Activated CD4-positive, alpha-beta T cell treated with anti-CD3 and anti-CD28 coated beads, Interleukin-2, amount 10 ng/mL, durations not matched to agents 24 days and 14 days (primary cell): Measurements from ENCODE around the gene MACROD2. TPM values are rescaled to one million over a fixed set of nuclear protein-coding genes. Genes with fewer than 3 reads are reported as not detected.

Source experiments
- DNase-seq: peaks from one replicate; pipeline ENCODE4 v3.0.0; 2022
- H3K27ac Mint-ChIP-seq: one replicate; pipeline ENCODE4 v1.8.0; 2022; ENCODE audit warnings: mild to moderate bottlenecking, mixed read lengths
- H3K27me3 Mint-ChIP-seq: one replicate; pipeline ENCODE4 v1.8.0; 2022; ENCODE audit warnings: mixed read lengths
- H3K36me3 Mint-ChIP-seq: one replicate; pipeline ENCODE4 v1.8.0; 2022; ENCODE audit warnings: low read depth, mild to moderate bottlenecking, mixed read lengths
- H3K4me1 Mint-ChIP-seq: one replicate; pipeline ENCODE4 v1.8.0; 2021; ENCODE audit warnings: mixed read lengths
- H3K4me3 Mint-ChIP-seq: one replicate; pipeline ENCODE4 v1.8.0; 2022; ENCODE audit warnings: mild to moderate bottlenecking, moderate library complexity, mixed read lengths
- H3K9me3 Mint-ChIP-seq: one replicate; pipeline ENCODE4 v1.8.0; 2021; ENCODE audit warnings: mixed read lengths
- intact Hi-C: fragments of 100-400 bp; cut with micrococcal nuclease; formaldehyde crosslinking; loops from one replicate; pipeline ENCODE4 v1.15.1; 2023
- total RNA-seq: library from RNA; stranded (reverse); gene quantifications from 2 replicates; pipeline ENCODE4 v1.2.3, GENCODE V29; 2022

Gene MACROD2
- total RNA-seq, 1 donor from 2014 or later, result not detected

DNA sequence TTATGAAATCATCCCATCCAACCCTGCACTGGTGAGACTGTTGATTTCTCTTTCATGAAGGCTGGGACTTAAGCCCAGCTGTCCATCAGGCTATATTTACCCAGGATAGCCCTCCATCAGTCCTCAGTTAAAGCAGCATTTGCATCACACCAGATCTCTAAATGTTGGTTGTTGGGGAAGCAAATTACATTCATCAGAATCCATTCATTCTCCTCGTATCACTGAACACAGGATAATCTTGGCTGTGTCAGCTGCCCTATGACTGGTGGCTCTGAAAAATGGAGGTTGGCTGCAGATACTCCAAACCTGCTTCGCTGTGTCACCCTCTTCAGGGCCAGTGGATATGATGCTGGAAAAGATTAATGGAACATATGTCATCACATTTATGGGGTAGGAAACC is 1859.6 kb downstream of the MACROD2 start:
- Mint-ChIP-seq H3K27me3 (no peaks in the 10 kb centered on the region), H3K36me3 (no peaks in the 10 kb centered on the region), H3K4me1 (no peaks in the 10 kb centered on the region), H3K9me3 (no peaks in the 10 kb centered on the region), H3K4me3 (no peak overlapping the region), H3K27ac (no peak overlapping the region)
- no peak for DNase-seq
- intact Hi-C loops, result no loop called here

GRCh38 chr20:15857173-15857784 is 1862.0 kb downstream of the MACROD2 start:
- Mint-ChIP-seq H3K9me3 (no peaks in the 10 kb centered on the region), H3K36me3 (no peaks in the 10 kb centered on the region), H3K27me3 (no peaks in the 10 kb centered on the region), H3K4me3 (no peak overlapping the region), H3K4me1 (no peaks in the 10 kb centered on the region), H3K27ac (no peak overlapping the region)
- intact Hi-C loops, result no loop called here
- DNase-seq, result no peak

GRCh38 chr20:15859061-15859460 is 1863.7 kb downstream of the MACROD2 start:
- H3K4me1 Mint-ChIP-seq, result no peaks in the 10 kb centered on the region
- DNase-seq, result peak; percentile 3
- H3K36me3 Mint-ChIP-seq, result no peaks in the 10 kb centered on the region
- intact Hi-C loops, result no loop called here
- H3K27me3 Mint-ChIP-seq, result no peaks in the 10 kb centered on the region
- no peak overlapping the region for H3K27ac Mint-ChIP-seq
- H3K9me3 Mint-ChIP-seq, result no peaks in the 10 kb centered on the region
- no peak overlapping the region for H3K4me3 Mint-ChIP-seq

- DNase-seq, result peak; percentile 11
- no peaks in the 10 kb centered on the region for H3K4me1 Mint-ChIP-seq
- no peaks in the 10 kb centered on the region for H3K36me3 Mint-ChIP-seq
- H3K27ac Mint-ChIP-seq, result no peak overlapping the region
- intact Hi-C loops, result no loop called here
- no peak overlapping the region for H3K4me3 Mint-ChIP-seq
- H3K27me3 Mint-ChIP-seq, result no peaks in the 10 kb centered on the region
- no peaks in the 10 kb centered on the region for H3K9me3 Mint-ChIP-seq
Measured at GRCh38 chr20:15860850-15861249, 1865.5 kb downstream of the MACROD2 start.

DNA sequence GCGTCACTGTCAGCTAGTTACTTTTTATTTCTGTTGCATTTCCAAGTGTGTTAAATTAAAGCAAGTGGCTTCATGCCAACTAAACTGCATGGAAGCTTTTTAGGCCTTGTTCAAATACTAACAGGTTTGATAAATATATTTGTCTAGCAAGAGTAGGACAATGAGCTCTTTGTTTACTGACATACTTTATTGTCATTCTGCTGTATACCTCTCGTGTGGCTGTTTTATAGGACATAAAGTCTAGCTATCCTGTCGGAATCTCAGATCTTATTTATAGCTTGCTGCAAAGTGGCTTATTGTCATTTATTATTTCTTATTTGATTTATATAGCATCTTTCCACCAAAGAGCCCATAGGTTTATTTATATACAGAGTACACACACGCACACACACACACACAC is 1866.9 kb downstream of the MACROD2 start:
- H3K9me3 Mint-ChIP-seq, result no peaks in the 10 kb centered on the region
- no peaks in the 10 kb centered on the region for H3K27me3 Mint-ChIP-seq
- H3K27ac Mint-ChIP-seq, result no peak overlapping the region
- intact Hi-C loops, result no loop called here
- no peak overlapping the region for H3K4me3 Mint-ChIP-seq
- no peaks in the 10 kb centered on the region for H3K36me3 Mint-ChIP-seq
- DNase-seq, result peak; percentile 2
- H3K4me1 Mint-ChIP-seq, result no peaks in the 10 kb centered on the region

DNA sequence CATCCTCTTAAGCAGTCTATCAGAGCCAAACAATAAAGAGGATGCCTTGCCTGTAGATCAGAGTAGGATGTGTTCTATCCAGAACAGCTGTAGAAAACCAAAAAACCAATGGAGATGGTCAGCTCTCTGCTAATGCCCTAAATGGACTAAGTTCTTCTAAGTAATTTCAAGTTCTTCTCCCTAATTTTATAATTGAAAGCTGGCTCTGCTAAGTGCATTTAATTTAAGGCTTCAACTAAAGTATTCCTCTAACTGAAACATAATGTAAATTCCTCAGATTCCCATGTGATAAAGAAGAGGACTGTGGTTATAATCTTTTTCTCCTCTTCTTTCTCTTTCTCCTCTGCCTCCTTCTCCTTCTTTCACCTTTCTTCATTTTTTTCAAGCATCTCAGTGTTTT is 1868.4 kb downstream of the MACROD2 start:
- Mint-ChIP-seq H3K27me3 (no peaks in the 10 kb centered on the region), H3K9me3 (no peaks in the 10 kb centered on the region), H3K36me3 (no peaks in the 10 kb centered on the region), H3K4me3 (no peak overlapping the region), H3K27ac (no peak overlapping the region), H3K4me1 (no peaks in the 10 kb centered on the region)
- intact Hi-C loops, result no loop called here
- DNase-seq, result no peak

- Mint-ChIP-seq H3K27me3 (no peaks in the 10 kb centered on the region), H3K27ac (no peak overlapping the region), H3K36me3 (no peaks in the 10 kb centered on the region), H3K9me3 (no peaks in the 10 kb centered on the region), H3K4me1 (no peaks in the 10 kb centered on the region), H3K4me3 (no peak overlapping the region)
- intact Hi-C loops, result no loop called here
- DNase-seq, result peak; percentile 12
Measured at GRCh38 chr20:15865553-15865952, 1870.2 kb downstream of the MACROD2 start.

- Mint-ChIP-seq H3K27ac (no peak overlapping the region), H3K27me3 (no peaks in the 10 kb centered on the region), H3K9me3 (no peaks in the 10 kb centered on the region), H3K4me3 (no peak overlapping the region), H3K4me1 (no peaks in the 10 kb centered on the region), H3K36me3 (no peaks in the 10 kb centered on the region)
- peak; percentile 17 for DNase-seq
- intact Hi-C loops, result no loop called here
Measured at GRCh38 chr20:15866916-15867730, 1871.8 kb downstream of the MACROD2 start.

DNA sequence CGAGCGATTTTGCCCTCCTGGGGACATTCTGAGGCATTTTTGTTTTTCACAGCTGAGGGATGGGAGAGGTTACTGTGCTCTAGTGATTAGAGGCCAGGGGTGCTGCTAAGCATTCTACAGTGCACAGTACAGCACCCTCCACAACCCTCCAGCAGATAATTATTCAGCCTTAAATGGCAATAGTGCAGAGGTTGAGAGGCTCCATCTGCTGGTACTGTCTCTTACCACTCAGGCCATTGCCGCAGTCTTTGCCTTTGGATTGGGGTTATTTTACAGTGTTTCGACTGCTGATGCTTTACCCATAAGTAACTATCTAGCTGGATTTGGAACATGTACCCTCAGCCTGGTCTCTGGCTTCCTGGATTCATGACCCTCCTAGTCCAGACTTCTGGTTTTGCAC is 1872.6 kb downstream of the MACROD2 start:
- H3K4me1 Mint-ChIP-seq, result no peaks in the 10 kb centered on the region
- no peak for DNase-seq
- no peaks in the 10 kb centered on the region for H3K27me3 Mint-ChIP-seq
- intact Hi-C loops, result no loop called here
- H3K4me3 Mint-ChIP-seq, result no peak overlapping the region
- no peaks in the 10 kb centered on the region for H3K9me3 Mint-ChIP-seq
- no peak overlapping the region for H3K27ac Mint-ChIP-seq
- H3K36me3 Mint-ChIP-seq, result no peaks in the 10 kb centered on the region

GRCh38 chr20:15875446-15875845 is 1880.1 kb downstream of the MACROD2 start:
- intact Hi-C loops, result no loop called here
- peaks cover 3% of the 10 kb centered on the region for H3K9me3 Mint-ChIP-seq
- no peaks in the 10 kb centered on the region for H3K4me1 Mint-ChIP-seq
- no peaks in the 10 kb centered on the region for H3K36me3 Mint-ChIP-seq
- no peak overlapping the region for H3K27ac Mint-ChIP-seq
- DNase-seq, result peak; percentile 24
- no peaks in the 10 kb centered on the region for H3K27me3 Mint-ChIP-seq
- no peak overlapping the region for H3K4me3 Mint-ChIP-seq

- Mint-ChIP-seq H3K36me3 (no peaks in the 10 kb centered on the region), H3K4me3 (no peak overlapping the region), H3K9me3 (peaks cover 10% of the 10 kb centered on the region), H3K27ac (no peak overlapping the region), H3K27me3 (no peaks in the 10 kb centered on the region), H3K4me1 (no peaks in the 10 kb centered on the region)
- DNase-seq, result no peak
- intact Hi-C loops, result no loop called here
Measured at GRCh38 chr20:15882553-15882952, 1887.2 kb downstream of the MACROD2 start.

GRCh38 chr20:15886250-15886649 is 1890.9 kb downstream of the MACROD2 start:
- intact Hi-C loops, result no loop called here
- no peaks in the 10 kb centered on the region for H3K4me1 Mint-ChIP-seq
- no peaks in the 10 kb centered on the region for H3K36me3 Mint-ChIP-seq
- no peak for DNase-seq
- peaks cover 2% of the 10 kb centered on the region for H3K27me3 Mint-ChIP-seq
- H3K4me3 Mint-ChIP-seq, result no peak overlapping the region
- H3K27ac Mint-ChIP-seq, result no peak overlapping the region
- H3K9me3 Mint-ChIP-seq, result peaks cover 10% of the 10 kb centered on the region

DNA sequence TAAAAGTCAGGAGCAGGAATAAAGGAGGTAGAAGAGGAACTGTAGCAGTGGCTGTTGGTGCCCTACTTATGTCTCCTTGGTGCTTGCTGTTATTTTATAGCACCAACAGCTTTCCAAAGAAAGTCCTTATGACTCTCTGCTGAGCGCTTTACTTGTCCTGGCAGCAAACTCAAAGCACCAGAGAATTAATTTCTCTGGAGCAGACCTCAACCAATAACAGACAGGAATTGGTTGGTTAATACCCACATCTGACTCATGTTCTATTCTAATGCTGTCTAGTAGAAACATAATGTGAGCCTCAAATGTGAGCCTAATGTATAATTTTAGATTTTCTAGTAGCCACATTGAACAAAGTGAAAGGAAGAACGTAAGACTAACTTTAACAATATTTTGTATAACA is 1892.1 kb downstream of the MACROD2 start:
- Mint-ChIP-seq H3K4me1 (no peaks in the 10 kb centered on the region), H3K36me3 (no peaks in the 10 kb centered on the region), H3K27me3 (peaks cover 2% of the 10 kb centered on the region), H3K27ac (no peak overlapping the region), H3K9me3 (peaks cover 10% of the 10 kb centered on the region), H3K4me3 (no peak overlapping the region)
- intact Hi-C loops, result no loop called here
- no peak for DNase-seq

- no peak overlapping the region for H3K27ac Mint-ChIP-seq
- no peaks in the 10 kb centered on the region for H3K4me1 Mint-ChIP-seq
- peaks cover 8% of the 10 kb centered on the region for H3K9me3 Mint-ChIP-seq
Measured at GRCh38 chr20:15889061-15889460, 1893.7 kb downstream of the MACROD2 start.

More at GRCh38 chr20:15889061-15889460, 1893.7 kb downstream of the MACROD2 start:
- no peak overlapping the region for H3K4me3 Mint-ChIP-seq
- no peaks in the 10 kb centered on the region for H3K36me3 Mint-ChIP-seq
- peaks cover 2% of the 10 kb centered on the region for H3K27me3 Mint-ChIP-seq
- no peak for DNase-seq
- intact Hi-C loops, result no loop called here
